ENCODE measurements around the gene ZNF391.
"Not testable (repeated sequence)": the region's sequence is repeated elsewhere in the genome, so short reads cannot be mapped to it uniquely, and the experiment has no call there.

ZNF391 gene

GRCh38 chr6:27424851-27425250 lies 36.3 kb downstream of the ZNF391 start:
- H3K27ac ChIP-seq (ENCODE audit: low read depth, low read length); H3K4me3 ChIP-seq (ENCODE audit: low read depth in 1 of 2, low read length in 2 of 2); H3K9me3 ChIP-seq (ENCODE audit: low read length); H3K9ac ChIP-seq (ENCODE audit: low read length); H3K4me1 ChIP-seq (ENCODE audit: insufficient read depth, low read length); H3K27me3 ChIP-seq (ENCODE audit: control insufficient read depth in 1 of 2, insufficient read depth in 2 of 2, low read length in 2 of 2); H3K36me3 ChIP-seq (ENCODE audit: insufficient read depth, low read length): not testable (repeated sequence)

DNA sequence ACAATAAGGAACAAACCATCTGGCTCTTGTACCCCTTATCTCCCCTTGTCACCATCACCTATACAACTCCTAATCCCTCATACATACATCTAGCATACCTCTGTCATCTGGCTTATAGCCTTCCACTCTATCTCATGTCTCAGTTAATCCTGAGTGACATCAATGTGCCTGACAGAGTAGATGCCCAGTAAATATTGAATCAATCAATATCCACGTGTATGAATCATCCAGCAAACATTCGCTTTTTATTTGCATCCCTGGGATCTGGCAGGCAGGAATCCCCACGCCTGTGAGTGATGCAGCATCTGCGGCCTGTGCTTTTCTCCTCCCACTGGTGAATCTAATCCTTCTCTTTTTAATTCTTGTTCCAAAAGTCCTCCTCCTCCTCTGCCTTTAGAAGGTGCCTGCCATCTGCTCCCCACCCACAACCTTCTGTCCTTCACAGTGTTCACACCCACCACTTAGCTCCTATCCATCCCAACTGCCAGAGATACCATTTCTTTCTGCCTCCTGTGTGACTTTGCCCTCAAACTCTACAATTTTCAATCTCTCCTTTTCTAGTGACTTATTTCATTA lies 37.6 kb downstream of the ZNF391 start:
- no peak overlapping the region for H3K4me3 ChIP-seq (ENCODE audit: low read depth in 1 of 2, low read length in 2 of 2)
- no peaks in the 10 kb centered on the region for H3K27me3 ChIP-seq (ENCODE audit: control insufficient read depth in 1 of 2, insufficient read depth in 2 of 2, low read length in 2 of 2)
- H3K36me3 ChIP-seq (ENCODE audit: insufficient read depth, low read length) = no peaks in the 10 kb centered on the region
- H3K9ac ChIP-seq (ENCODE audit: low read length) = no peak overlapping the region
- H3K4me1 ChIP-seq (ENCODE audit: insufficient read depth, low read length) = no peaks in the 10 kb centered on the region
- H3K9me3 ChIP-seq (ENCODE audit: low read length) = no peaks in the 10 kb centered on the region
- no peak overlapping the region for H3K27ac ChIP-seq (ENCODE audit: low read depth, low read length)

DNA sequence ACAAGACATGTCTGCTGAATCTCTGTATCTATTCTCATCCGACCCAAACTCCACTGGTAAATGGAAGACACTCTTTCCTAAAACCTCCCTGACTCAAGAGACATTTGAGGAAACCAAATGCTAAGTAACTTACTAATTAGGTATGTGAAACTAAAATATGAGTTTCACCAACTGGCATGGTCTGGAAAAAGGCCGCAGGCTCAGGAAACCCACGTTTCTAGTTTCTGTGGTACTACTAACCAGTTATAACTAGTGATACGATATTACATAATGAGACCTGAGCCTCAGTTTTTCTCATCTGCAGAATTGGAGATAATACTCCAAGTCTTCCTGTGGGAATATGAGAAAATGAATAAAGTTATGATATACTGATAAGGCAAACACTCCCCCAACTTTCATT lies 39.9 kb downstream of the ZNF391 start:
- no peaks in the 10 kb centered on the region for H3K4me1 ChIP-seq (ENCODE audit: insufficient read depth, low read length)
- H3K9ac ChIP-seq (ENCODE audit: low read length) = no peak overlapping the region
- no peak overlapping the region for H3K27ac ChIP-seq (ENCODE audit: low read depth, low read length)
- H3K36me3 ChIP-seq (ENCODE audit: insufficient read depth, low read length) = no peaks in the 10 kb centered on the region
- no peaks in the 10 kb centered on the region for H3K9me3 ChIP-seq (ENCODE audit: low read length)
- no peak overlapping the region for H3K4me3 ChIP-seq (ENCODE audit: low read depth in 1 of 2, low read length in 2 of 2)
- no peaks in the 10 kb centered on the region for H3K27me3 ChIP-seq (ENCODE audit: control insufficient read depth in 1 of 2, insufficient read depth in 2 of 2, low read length in 2 of 2)

- H3K36me3 ChIP-seq (ENCODE audit: insufficient read depth, low read length) = no peaks in the 10 kb centered on the region
- H3K27me3 ChIP-seq (ENCODE audit: control insufficient read depth in 1 of 2, insufficient read depth in 2 of 2, low read length in 2 of 2) = no peaks in the 10 kb centered on the region
- H3K9ac ChIP-seq (ENCODE audit: low read length) = no peak overlapping the region
- no peak overlapping the region for H3K27ac ChIP-seq (ENCODE audit: low read depth, low read length)
- no peaks in the 10 kb centered on the region for H3K9me3 ChIP-seq (ENCODE audit: low read length)
- no peaks in the 10 kb centered on the region for H3K4me1 ChIP-seq (ENCODE audit: insufficient read depth, low read length)
- H3K4me3 ChIP-seq (ENCODE audit: low read depth in 1 of 2, low read length in 2 of 2) = no peak overlapping the region
Measured at GRCh38 chr6:27428966-27429365, 40.4 kb downstream of the ZNF391 start.

DNA sequence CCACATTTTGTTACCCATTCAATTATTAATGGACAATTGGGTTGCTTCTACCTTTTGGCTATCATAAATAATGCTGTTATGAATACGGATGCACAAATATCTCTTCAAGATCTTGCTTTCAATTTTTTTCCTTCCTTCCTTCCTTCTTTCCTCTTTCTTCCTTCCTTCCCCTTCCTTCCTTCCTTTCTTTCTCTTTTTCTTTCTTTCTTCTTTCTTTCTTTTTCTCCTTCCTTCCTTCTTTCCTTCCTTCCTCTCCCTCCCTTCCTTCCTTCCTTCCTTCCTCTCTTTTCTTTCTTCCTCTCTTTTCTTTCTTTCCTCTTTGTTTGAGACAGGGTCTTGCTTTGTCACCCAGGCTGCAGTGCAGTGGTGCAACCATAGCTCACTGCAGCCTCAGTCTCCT lies 45.2 kb downstream of the ZNF391 start:
- no peaks in the 10 kb centered on the region for H3K4me1 ChIP-seq (ENCODE audit: insufficient read depth, low read length)
- no peaks in the 10 kb centered on the region for H3K27me3 ChIP-seq (ENCODE audit: control insufficient read depth in 1 of 2, insufficient read depth in 2 of 2, low read length in 2 of 2)
- H3K9ac ChIP-seq (ENCODE audit: low read length) = no peak overlapping the region
- no peaks in the 10 kb centered on the region for H3K36me3 ChIP-seq (ENCODE audit: insufficient read depth, low read length)
- H3K9me3 ChIP-seq (ENCODE audit: low read length) = no peaks in the 10 kb centered on the region
- H3K4me3 ChIP-seq (ENCODE audit: low read depth in 1 of 2, low read length in 2 of 2) = no peak overlapping the region
- no peak overlapping the region for H3K27ac ChIP-seq (ENCODE audit: low read depth, low read length)

DNA sequence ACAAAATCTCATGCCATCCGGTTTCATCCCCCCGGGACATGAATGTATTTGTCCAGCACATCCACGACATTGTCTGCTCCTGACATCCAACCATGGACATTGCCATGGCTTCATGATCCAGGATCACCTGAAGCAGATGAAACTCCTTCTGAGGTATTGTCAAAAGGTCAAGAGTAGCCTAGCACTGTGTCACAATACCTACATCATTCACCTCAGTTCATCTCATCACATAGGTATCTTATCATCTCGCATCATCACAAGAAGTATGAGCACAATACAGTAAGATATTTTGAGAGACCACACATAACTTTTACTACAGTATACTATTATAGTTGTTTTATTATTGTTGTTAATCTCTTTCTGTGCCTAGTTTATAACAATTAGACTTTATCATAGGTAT lies 50.8 kb downstream of the ZNF391 start:
- no peak overlapping the region for H3K4me3 ChIP-seq (ENCODE audit: low read depth in 1 of 2, low read length in 2 of 2)
- no peaks in the 10 kb centered on the region for H3K36me3 ChIP-seq (ENCODE audit: insufficient read depth, low read length)

GRCh38 chr6:27441001-27441400 lies 52.4 kb downstream of the ZNF391 start:
- no peak overlapping the region for H3K27ac ChIP-seq (ENCODE audit: low read depth, low read length)

More for the DNA sequence above, 50.8 kb downstream of the ZNF391 start:
- no peaks in the 10 kb centered on the region for H3K9me3 ChIP-seq (ENCODE audit: low read length)
- H3K27ac ChIP-seq (ENCODE audit: low read depth, low read length) = no peak overlapping the region
- H3K27me3 ChIP-seq (ENCODE audit: control insufficient read depth in 1 of 2, insufficient read depth in 2 of 2, low read length in 2 of 2) = no peaks in the 10 kb centered on the region
- H3K4me1 ChIP-seq (ENCODE audit: insufficient read depth, low read length) = no peaks in the 10 kb centered on the region
- no peak overlapping the region for H3K9ac ChIP-seq (ENCODE audit: low read length)

DNA sequence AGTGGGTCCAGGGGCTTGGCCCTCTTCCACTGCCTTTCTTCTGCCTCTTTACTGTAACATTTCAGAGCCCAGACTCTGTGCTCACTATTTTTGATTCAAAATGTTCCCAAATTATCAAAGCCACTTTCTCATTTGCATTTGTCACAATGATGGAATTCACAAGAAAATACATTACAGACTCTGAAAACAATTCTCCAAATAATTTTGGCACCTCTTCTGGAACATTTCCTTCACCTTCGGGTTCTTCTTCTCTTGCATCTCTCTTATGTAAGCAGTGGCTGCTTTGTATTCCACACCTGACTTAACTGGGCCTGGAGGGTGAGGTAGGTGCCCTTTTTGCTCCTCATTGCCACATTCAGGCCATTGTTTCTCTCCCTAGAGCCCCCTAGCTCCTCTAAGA lies 54.4 kb downstream of the ZNF391 start:
- Histone ChIP-seq H3K36me3 (ENCODE audit: insufficient read depth, low read length) (no peaks in the 10 kb centered on the region), H3K27me3 (ENCODE audit: control insufficient read depth in 1 of 2, insufficient read depth in 2 of 2, low read length in 2 of 2) (no peaks in the 10 kb centered on the region), H3K27ac (ENCODE audit: low read depth, low read length) (no peak overlapping the region), H3K4me3 (ENCODE audit: low read depth in 1 of 2, low read length in 2 of 2) (no peak overlapping the region), H3K9ac (ENCODE audit: low read length) (no peak overlapping the region), H3K4me1 (ENCODE audit: insufficient read depth, low read length) (no peaks in the 10 kb centered on the region), H3K9me3 (ENCODE audit: low read length) (no peaks in the 10 kb centered on the region)

More at GRCh38 chr6:27441001-27441400, 52.4 kb downstream of the ZNF391 start:
- no peaks in the 10 kb centered on the region for H3K36me3 ChIP-seq (ENCODE audit: insufficient read depth, low read length)
- no peak overlapping the region for H3K4me3 ChIP-seq (ENCODE audit: low read depth in 1 of 2, low read length in 2 of 2)
- H3K27me3 ChIP-seq (ENCODE audit: control insufficient read depth in 1 of 2, insufficient read depth in 2 of 2, low read length in 2 of 2) = no peaks in the 10 kb centered on the region
- H3K4me1 ChIP-seq (ENCODE audit: insufficient read depth, low read length) = no peaks in the 10 kb centered on the region
- no peaks in the 10 kb centered on the region for H3K9me3 ChIP-seq (ENCODE audit: low read length)
- H3K9ac ChIP-seq (ENCODE audit: low read length) = no peak overlapping the region

GRCh38 chr6:27448456-27448855 lies 59.9 kb downstream of the ZNF391 start:
- no peak overlapping the region for H3K27ac ChIP-seq (ENCODE audit: low read depth, low read length)
- H3K27me3 ChIP-seq (ENCODE audit: control insufficient read depth in 1 of 2, insufficient read depth in 2 of 2, low read length in 2 of 2) = no peaks in the 10 kb centered on the region
- H3K4me3 ChIP-seq (ENCODE audit: low read depth in 1 of 2, low read length in 2 of 2) = no peak overlapping the region
- H3K36me3 ChIP-seq (ENCODE audit: insufficient read depth, low read length) = peaks cover 22% of the 10 kb centered on the region
- H3K9ac ChIP-seq (ENCODE audit: low read length) = no peak overlapping the region
- peaks cover 22% of the 10 kb centered on the region for H3K9me3 ChIP-seq (ENCODE audit: low read length)
- no peaks in the 10 kb centered on the region for H3K4me1 ChIP-seq (ENCODE audit: insufficient read depth, low read length)

GRCh38 chr6:27451660-27452390 lies 63.3 kb downstream of the ZNF391 start:
- no peak overlapping the region for H3K4me3 ChIP-seq (ENCODE audit: low read depth in 1 of 2, low read length in 2 of 2)
- H3K9ac ChIP-seq (ENCODE audit: low read length) = no peak overlapping the region
- H3K4me1 ChIP-seq (ENCODE audit: insufficient read depth, low read length) = no peaks in the 10 kb centered on the region
- peaks cover 32% of the 10 kb centered on the region for H3K9me3 ChIP-seq (ENCODE audit: low read length)
- peaks cover 56% of the 10 kb centered on the region for H3K36me3 ChIP-seq (ENCODE audit: insufficient read depth, low read length)
- no peak overlapping the region for H3K27ac ChIP-seq (ENCODE audit: low read depth, low read length)
- H3K27me3 ChIP-seq (ENCODE audit: control insufficient read depth in 1 of 2, insufficient read depth in 2 of 2, low read length in 2 of 2) = no peaks in the 10 kb centered on the region

- H3K9ac ChIP-seq (ENCODE audit: low read length) = no peak overlapping the region
- H3K4me3 ChIP-seq (ENCODE audit: low read depth in 1 of 2, low read length in 2 of 2) = peak overlapping the region in 1 of 2 donors; percentile 4
- H3K4me1 ChIP-seq (ENCODE audit: insufficient read depth, low read length) = no peaks in the 10 kb centered on the region
- peaks cover 32% of the 10 kb centered on the region for H3K9me3 ChIP-seq (ENCODE audit: low read length)
- peaks cover 61% of the 10 kb centered on the region for H3K36me3 ChIP-seq (ENCODE audit: insufficient read depth, low read length)
- H3K27ac ChIP-seq (ENCODE audit: low read depth, low read length) = no peak overlapping the region
- H3K27me3 ChIP-seq (ENCODE audit: control insufficient read depth in 1 of 2, insufficient read depth in 2 of 2, low read length in 2 of 2) = no peaks in the 10 kb centered on the region
Measured at GRCh38 chr6:27452496-27452897, 63.9 kb downstream of the ZNF391 start.

Measured in muscle layer of colon (tissue), 2 donors.